GM21367 (cell line): ENCODE measurements around the gene PTPRN2.

Source experiments
- ATAC-seq: cut with Tn5 transposase; IDR thresholded peaks from one replicate; pipeline ENCODE4 v1.9.1; 2021; ENCODE audit not compliant: unreplicated experiment

PTPRN2 gene

GRCh38 chr7:158329014-158329610 lies 258.5 kb downstream of the PTPRN2 start:
- no peak for ATAC-seq

DNA sequence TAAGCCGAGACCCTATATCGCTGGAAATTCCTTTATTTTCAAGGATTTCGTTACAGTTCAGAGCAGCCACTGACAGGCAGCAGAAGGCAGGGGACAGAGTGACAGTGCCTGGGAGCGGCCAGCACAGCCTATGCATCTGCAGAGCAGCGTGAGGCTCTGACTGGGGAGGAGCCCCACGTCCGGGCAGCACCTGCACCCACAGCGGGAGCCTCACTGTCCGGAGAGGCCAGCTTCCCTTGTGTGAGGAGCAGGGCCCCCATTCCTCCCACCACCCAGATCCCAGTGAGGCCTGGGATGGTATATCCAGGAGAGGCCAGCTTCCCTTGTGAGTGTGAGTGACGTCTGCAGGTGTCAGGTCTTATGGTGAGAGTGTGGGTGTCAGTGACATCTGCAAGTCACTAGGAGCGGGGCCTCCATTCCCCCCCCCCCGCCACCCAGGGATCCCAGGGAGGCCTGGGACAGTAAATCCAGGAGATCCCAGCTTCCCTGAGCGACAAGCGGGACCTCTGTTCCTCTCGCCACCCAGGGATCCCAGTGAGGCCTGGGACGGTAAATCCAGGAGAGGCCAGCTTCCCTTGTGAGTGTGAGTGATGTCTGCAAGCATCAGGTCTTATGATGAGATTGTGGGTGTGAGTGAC lies 259.1 kb downstream of the PTPRN2 start:
- no peak for ATAC-seq

DNA sequence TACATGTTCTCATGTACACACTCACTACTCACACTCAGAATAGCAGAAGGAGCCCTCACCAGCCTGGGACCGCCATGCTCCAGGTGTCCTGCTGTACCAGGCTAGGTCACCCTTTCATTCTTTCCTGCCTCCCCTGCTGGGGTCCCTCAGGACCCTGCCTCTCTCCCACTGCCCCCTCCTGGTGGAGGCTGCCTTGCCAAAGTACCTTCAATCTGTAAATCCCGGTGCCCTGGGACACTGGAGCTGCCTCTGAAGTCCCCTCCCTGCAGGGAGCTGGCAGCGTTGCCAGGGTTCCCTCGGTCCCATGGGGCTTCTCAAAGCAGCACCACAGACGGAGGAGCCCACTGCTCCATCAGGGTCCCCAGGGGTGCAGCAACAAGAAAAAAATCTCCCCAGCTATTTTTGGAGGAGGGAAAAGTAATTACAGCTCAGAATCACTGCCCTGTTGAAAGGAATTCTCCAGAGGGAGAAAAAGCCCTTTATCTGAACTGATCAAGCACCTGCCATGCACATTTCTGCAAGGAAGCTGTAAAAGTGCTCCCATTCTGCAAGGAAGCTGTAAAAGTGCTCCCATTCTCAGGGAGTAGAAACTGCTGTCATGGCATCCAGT lies 259.9 kb downstream of the PTPRN2 start:
- no peak for ATAC-seq

DNA sequence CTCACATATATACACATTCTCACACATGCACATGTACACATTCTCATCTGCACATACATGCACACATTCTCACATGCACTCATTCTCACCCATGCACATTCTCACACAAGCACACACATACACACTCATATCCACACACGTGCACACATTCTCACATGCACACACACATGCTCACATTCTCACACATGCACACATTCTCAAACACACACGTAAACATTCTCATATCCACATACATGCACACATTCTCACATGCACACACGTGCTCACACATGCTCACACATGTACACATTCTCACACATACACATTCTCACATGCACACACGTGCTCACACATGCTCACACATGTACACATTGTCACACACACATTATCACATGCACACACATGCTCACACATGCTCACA lies 260.6 kb downstream of the PTPRN2 start:
- ATAC-seq, result no peak

DNA sequence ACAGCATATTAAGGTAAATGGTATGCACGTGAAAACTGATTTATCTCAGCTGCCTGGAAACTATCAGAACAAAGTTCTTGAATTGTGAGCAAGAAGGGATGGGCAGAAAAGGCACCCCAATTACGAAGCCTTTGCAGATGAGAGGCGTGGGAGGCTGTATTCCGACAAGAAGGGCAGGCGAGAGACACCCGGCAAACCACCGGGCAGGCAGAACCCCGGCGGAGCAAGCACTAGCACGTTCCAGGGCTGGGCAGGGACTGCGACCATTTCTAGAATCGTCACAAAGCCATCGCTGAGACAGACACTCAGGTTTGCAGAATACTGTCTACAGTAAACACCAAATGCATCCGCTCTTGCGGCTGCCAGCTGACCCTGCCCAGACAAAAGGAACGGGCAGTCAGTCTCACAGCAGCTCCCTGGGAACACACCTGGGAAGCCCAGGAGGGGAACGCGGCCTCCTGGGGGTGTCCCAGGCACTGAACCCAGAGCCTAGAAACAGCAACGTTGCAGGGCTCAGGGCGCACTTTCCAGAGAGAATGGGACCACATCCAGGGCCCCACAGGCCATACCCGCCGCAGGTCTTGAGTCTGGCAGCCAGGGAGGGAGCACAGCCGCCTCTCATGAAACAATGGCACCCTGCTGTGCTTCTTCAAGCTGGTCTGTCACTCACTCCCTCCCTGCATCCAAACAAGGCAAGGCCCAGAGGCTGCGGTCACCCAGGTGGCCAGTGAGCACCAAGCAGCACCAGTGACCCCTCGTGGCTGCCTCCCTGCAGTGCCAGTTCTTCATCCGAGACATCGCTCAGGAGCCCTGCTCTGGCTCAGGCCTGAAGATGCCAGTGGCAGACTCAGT lies 261.9 kb downstream of the PTPRN2 start:
- ATAC-seq, result no peak

- ATAC-seq, result no peak
Observed at GRCh38 chr7:158324397-158325360, 262.9 kb downstream of the PTPRN2 start.

DNA sequence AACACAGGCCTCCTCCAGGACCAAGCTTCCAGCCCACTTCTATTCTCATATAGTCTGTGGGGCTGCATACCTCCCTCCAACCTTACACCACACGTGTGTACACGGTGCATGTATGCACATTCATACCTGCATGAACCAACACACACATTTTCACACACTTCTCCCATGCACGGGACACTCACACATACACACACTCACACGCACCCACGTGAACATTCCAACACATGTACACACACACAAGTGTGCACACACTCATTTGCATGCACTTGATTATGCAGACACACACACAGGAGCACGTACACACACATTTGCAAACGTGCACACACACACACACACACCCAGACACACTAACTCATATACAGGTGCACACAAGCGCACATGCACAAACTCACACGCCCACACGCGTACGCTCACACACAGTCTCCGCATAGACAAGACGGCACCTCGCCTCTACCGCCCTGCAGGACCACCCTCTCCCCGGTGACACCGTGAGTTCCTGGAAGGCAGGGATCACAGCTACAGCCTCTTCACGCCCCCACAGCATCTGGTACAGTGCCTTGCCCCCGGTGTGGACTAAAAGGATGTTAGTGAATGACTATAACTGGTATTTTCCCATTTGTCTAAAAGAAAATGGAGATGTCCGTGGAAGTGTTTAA lies 263.8 kb downstream of the PTPRN2 start:
- ATAC-seq, result no peak

DNA sequence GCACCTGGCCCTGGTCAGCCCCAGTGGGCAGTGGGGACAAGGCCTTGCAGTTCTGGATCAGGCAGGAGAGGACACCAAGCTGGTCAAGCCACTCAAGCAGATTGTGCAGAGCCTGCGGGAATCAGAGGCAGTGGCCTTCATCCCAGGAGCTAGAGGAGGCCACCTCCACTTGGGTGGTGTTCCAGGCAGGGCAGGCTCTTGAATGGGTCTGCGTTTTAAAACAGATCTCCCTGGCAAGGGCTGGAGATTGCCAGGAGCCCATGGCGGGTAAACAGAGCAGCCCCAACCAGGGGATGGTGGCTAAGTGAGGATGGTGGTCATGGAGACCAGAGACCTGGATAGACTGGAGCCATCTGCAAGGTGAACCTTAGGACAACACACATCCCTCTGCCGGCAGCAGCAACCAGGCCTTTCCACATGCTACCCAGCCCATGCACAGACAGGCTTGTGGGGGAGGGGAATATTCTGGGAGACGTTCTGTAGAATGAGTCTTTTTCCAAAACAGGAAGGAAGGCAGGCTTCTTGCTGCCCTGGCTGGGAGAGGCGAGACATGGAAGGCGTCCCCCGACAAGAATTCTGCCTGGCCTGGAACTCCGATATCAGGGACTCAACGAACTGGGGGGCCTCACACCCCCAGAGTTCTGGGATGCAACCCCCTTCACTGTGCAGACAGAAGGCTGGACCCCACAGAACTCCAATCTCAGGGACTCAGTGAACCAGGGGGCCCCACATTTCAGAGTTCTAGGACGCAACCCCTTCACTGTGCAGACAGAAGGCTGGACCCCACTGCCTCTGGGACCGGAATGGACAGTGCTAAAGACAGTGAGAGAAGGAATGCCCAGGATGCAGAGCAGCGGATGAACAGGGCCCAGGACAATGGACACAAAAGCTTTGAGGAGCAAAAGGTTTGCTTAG lies 264.8 kb downstream of the PTPRN2 start:
- ATAC-seq, result no peak

GRCh38 chr7:158321936-158322615 lies 265.5 kb downstream of the PTPRN2 start:
- ATAC-seq, result no peak

- ATAC-seq, result no peak
Observed at GRCh38 chr7:158321056-158321700, 266.4 kb downstream of the PTPRN2 start.

DNA sequence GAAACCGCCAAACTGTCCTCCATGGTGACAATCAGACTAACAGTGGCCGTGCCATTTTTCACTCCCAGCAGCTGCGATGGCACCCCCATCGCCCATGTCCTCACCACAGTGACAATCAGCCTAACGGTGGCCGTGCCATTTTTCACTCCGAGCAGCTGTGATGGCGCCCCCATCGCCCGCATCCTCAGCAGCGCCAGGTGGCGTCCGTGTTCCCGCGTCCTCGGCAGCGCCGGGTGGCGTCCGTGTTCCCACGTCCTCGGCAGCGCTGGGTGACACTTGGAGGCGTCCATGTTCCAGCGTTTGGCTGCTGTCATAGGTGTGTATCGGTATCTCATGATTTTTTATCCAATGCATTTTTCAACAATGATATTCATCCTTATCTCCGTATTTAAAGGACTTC lies 267.3 kb downstream of the PTPRN2 start:
- no peak for ATAC-seq

DNA sequence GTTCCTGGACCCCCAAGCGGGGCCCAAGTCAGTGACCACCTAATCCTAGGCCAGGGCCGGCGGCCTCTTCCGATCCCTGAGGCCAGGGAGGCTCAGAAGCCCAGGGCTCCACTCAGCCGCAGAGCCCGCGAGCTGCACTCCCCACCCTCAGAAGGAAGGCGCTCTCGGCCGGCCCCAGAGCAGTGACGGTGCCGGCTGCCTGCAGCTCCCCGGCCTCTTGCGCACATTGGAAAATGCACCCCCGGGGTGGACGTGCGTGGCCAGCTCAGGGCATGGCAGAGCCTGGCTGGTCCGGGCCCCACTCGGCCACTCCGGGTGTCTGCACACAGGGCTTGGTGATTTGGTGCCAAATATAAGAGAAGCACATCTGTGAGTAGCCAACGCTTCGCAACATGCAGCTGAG lies 269.1 kb downstream of the PTPRN2 start:
- no peak for ATAC-seq

DNA sequence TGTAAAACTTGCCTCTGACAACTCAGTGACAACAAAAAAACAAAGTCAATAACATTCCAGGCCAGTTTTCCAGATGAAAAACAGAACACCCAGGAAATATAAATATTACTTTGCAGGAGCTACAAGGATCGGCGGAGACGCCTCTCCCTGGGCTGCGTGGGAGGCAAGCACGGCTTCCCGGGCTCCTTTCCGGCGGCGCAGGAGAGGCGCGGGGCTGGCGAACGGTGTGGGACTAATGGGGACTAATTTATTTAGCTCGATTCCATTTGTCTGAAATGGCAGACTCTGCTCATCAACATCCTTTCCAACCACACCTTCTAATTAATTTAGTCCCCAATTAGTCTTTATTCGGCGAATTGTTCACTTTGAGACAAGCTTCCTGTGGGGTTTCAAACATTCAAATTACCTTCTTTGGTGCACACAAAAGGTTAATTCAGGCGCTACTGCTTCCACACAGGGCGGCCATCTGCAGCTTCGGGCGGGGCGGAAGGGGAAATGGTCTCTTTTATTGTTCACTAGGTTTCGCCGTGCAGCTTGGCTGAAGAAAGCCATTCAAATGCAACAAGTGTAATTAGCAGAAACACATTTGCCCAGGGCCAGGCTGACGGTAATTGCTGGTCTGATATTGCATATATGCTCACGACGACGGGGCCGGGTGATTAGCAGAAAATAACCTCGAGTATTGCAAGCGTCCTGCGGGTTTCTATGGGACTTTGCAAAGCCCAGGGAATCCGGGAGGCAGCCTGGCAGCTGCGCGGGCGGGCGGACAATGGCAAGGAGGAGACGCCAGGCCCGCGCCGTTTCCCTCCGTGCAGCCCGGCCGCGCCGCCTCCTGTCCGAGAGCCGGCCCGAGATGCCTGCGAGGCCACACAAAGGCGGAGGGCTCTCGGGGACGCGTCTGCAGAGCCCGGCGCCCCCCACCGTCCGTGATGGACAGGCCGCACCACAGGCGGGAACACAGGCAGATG lies 270.1 kb downstream of the PTPRN2 start:
- no peak for ATAC-seq

- ATAC-seq, result no peak
Observed at GRCh38 chr7:158316466-158317031, 271.1 kb downstream of the PTPRN2 start.

DNA sequence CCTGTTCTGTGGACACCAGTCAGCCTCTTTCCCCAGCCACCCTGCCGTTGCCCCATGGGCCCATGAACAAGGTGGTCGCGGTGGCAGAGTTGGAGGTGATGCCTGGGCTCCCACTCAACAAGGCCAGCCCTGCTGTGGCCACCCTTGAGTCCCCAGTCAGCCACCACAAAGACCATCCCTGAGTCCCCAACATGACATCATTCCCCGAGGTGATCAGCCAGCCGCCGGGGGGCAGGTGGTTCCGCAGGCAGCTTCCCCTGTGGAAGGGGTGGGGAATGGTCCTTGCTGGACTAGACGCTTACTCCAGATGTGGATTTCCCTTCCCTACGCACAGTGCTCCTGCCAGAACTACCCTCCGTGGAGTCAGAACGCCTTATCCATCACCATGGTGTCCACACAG lies 271.7 kb downstream of the PTPRN2 start:
- no peak for ATAC-seq

- ATAC-seq, result no peak
Observed at GRCh38 chr7:158315326-158315725, 272.3 kb downstream of the PTPRN2 start.
